Stimulated activated CD4-positive, alpha-beta T cell treated with anti-CD3 and anti-CD28 coated beads, Interleukin-4, amount 100 ng/mL, for 1 hour (primary cell): ENCODE data around the gene SLC6A11.

ENCODE experiments used
- DNase-seq: peaks from one replicate; pipeline ENCODE4 v3.0.0-alpha.2; 2020

SLC6A11 gene

GRCh38 chr3:10816019-10816862 is at the start of gene SLC6A11:
Gene SLC6A11 (plus strand): TSS chr3:10816228. CDS start chr3:10816266, 38 bp downstream.
- DNase-seq: no peak

GRCh38 chr3:10768708-10769394 is 47.2 kb upstream of the SLC6A11 start:
- DNase-seq: no peak

- no peak for DNase-seq
Observed at GRCh38 chr3:10770547-10770946, 45.5 kb upstream of the SLC6A11 start.

- no peak for DNase-seq
Observed at GRCh38 chr3:10770981-10771380, 45.0 kb upstream of the SLC6A11 start.

- no peak for DNase-seq
Observed at GRCh38 chr3:10771486-10772270, 44.4 kb upstream of the SLC6A11 start.

GRCh38 chr3:10772271-10773161 is 43.5 kb upstream of the SLC6A11 start:
- DNase-seq: no peak

DNA sequence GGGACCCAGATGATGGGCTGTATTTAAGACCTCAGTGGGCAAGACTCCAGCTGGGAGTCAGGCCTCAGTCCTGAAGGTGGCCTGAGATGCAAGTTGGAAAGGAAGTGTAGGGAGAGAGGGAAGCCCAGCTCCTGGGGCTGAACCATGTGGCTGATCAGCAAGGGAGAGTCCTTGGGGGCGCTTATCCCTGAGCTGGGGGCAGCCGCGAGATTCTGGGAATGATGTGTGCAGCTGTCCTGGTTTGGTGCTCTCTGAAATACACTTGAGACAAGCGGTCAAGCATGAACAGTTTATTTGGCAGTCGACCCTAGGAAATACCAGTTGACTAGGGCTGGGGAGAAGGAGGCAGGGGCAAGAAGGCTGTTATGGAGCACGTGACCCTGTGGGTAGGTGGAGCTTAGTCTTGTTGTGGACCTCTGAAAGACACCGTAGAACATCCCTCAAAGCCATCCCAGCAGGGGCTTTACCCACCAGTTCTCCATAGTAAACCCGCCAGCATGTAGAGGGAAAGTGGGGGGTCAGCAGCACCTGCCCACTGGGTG is 41.8 kb upstream of the SLC6A11 start:
- no peak for DNase-seq

GRCh38 chr3:10774825-10775224 is 41.2 kb upstream of the SLC6A11 start:
- DNase-seq: no peak

GRCh38 chr3:10775259-10775658 is 40.8 kb upstream of the SLC6A11 start:
- DNase-seq: no peak

- DNase-seq: no peak
Observed at GRCh38 chr3:10775828-10776227, 40.2 kb upstream of the SLC6A11 start.

- no peak for DNase-seq
Observed at GRCh38 chr3:10777627-10778026, 38.4 kb upstream of the SLC6A11 start.

DNA sequence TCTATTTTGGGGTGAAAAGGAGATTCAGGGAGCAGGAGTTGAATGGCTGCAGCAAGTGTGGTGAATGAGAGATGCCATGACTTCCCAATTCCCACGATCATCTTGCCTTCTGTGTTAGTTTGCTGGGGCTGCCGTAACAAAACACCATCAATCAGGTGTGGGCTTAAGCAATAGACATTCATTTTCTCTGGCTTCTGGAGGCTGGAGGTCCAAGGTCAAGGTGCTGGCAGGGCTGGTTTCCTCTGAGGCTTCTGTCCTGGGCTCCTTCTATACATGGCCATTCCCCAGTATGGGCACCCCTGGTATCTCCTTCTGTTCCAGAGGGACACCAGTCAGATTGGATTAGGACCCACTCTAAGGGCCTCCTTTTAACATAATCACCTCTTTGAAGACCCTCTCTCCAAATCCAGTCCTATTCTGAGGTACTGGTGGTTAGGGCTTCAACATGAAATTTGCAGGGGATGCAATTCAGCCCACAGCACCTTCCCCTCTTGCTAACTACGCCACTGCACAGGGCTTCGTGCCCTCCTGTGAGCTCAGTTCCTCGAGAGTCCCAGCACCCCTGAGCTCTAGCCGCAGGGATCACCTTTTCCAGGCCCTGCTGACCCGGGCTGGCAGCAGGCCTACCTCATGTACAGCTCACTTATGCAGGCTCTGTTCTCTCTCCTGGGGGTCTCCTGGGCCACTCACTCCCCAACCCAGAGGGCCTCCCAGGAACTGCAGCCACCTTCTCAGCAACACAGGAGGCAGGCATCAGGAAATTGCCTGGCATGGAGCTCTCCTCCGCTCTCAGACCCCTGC is 37.3 kb upstream of the SLC6A11 start:
- no peak for DNase-seq

- no peak for DNase-seq
Observed at GRCh38 chr3:10779293-10779805, 36.7 kb upstream of the SLC6A11 start.

GRCh38 chr3:10780243-10780642 is 35.8 kb upstream of the SLC6A11 start:
- no peak for DNase-seq

GRCh38 chr3:10780922-10781321 is 35.1 kb upstream of the SLC6A11 start:
- no peak for DNase-seq

DNA sequence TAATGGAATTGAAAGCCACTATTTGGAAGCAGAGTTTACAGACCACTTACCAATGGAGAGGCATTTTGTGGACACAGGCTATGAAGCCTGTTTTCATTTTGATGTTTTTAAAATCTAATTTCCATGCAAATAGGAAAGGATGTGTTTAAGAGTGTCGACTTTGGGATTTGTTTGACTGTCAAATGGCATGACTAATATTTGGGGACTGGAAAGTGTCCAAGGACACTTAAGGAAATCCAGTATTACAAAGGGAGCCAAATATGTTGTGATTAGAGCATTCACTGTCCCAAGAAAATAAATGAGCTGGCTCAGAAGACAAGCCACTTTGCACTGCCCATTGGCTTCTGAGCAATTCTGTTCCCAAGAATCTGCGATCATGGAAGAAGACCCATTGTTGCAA is 34.0 kb upstream of the SLC6A11 start:
- no peak for DNase-seq

DNA sequence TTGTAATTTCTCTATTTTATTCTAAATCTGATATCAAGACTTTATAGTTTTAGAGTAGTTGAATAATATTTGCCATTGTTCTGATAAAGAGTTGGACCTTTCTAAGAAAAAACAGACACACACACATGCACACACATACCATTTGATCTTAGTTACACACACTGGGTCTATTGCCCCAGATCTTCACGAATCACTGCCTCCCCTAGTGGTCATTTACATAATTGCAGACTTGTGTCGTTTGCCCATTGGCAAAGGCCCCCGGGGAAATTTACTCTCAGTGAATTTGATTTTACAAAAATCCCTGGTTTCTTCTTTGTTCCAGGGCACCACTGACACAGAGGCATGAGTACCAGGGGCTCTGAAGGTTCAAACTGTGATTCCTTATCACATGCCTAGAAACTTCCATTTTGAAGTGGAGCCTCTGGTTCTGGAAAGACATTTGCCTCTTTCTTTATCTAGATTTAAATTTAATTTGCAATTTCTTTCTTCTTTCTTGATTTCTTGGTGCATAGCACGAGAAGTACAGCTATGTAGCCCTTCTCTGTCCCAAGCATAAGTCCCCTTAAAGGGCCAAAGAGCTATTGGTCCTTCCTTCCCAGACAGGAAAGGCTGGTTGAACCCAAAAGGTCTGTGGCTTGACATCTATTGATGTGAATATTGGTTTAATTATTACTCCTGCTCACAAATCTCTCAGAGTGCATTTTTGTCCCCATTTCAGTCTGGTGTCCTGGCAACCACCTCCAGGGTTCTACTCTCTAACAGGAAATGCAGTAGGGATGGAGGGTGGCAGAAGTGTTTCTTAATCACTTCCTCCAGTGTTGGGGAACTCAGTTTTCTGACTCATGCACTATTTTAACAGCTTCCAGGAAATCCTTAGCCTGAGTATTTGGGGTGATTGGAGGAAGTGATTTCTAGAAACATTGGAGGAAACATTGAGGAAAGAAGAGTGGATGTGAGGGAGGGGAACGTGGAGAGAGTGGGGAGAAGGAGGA is 32.4 kb upstream of the SLC6A11 start:
- no peak for DNase-seq

GRCh38 chr3:10786640-10787039 is 29.4 kb upstream of the SLC6A11 start:
- DNase-seq: no peak

GRCh38 chr3:10788451-10788850 is 27.6 kb upstream of the SLC6A11 start:
- DNase-seq: no peak

- no peak for DNase-seq
Observed at GRCh38 chr3:10790713-10791112, 25.3 kb upstream of the SLC6A11 start.
